GM06990 (cell line): Measurements from ENCODE around the gene ACRBP.

Experiments used
- DNase-seq: peaks from one replicate; pipeline ENCODE4 v3.0.0-alpha.2; 2011; ENCODE audit not compliant: insufficient read length; ENCODE audit errors: extremely low read depth
- H3K27me3 ChIP-seq: replicated peaks from 2 replicates; pipeline ENCODE4 v1.6.0; 2011; ENCODE audit warnings: low read length; ENCODE audit not compliant: control insufficient read depth, insufficient read depth
- H3K36me3 ChIP-seq: 2 replicates; pipeline ENCODE4 v1.5.1; 2011; ENCODE audit warnings: low read length; ENCODE audit not compliant: control insufficient read depth, insufficient read depth
- H3K4me3 ChIP-seq: replicated peaks from 2 replicates; pipeline ENCODE4 v1.5.1; 2011; ENCODE audit warnings: low read depth, mild to moderate bottlenecking, control low read depth, low read length
- CTCF ChIP-seq: IDR thresholded peaks from 2 replicates; pipeline ENCODE4 v1.5.1; 2011; ENCODE audit warnings: low read length, control low read depth, mild to moderate bottlenecking, inconsistent platforms; ENCODE audit not compliant: insufficient read depth, poor library complexity, severe bottlenecking

Gene ACRBP

GRCh38 chr12:6650832-6651231 is 3.6 kb upstream of the ACRBP start:
- DNase-seq = no peak
- Histone ChIP-seq H3K36me3 (peaks cover 16% of the 10 kb centered on the region), H3K4me3 (no peak overlapping the region), H3K27me3 (no peaks in the 10 kb centered on the region)
- no peak for TF ChIP-seq CTCF

GRCh38 chr12:6646276-6647082 is 753 bp downstream of the ACRBP start:
- H3K27me3 ChIP-seq = no peaks in the 10 kb centered on the region
- DNase-seq = no peak
- H3K36me3 ChIP-seq = peaks cover 7% of the 10 kb centered on the region
- H3K4me3 ChIP-seq = peak overlapping the region; percentile 54
- TF ChIP-seq CTCF = no peak

GRCh38 chr12:6644903-6645302 is 2.3 kb downstream of the ACRBP start:
- peaks cover 2% of the 10 kb centered on the region; the same call in 1 of the 2 replicates for H3K36me3 ChIP-seq
- DNase-seq = no peak
- no peak overlapping the region for H3K4me3 ChIP-seq
- H3K27me3 ChIP-seq = no peaks in the 10 kb centered on the region
- no peak for TF ChIP-seq CTCF

- peak; percentile 48 for DNase-seq
- Histone ChIP-seq H3K4me3 (peak overlapping the region; percentile 30), H3K36me3 (peaks cover 2% of the 10 kb centered on the region; the same call in 1 of the 2 replicates), H3K27me3 (no peaks in the 10 kb centered on the region)
- no peak for TF ChIP-seq CTCF
Observed at GRCh38 chr12:6644257-6644596, 3.0 kb downstream of the ACRBP start.

- TF ChIP-seq CTCF = no peak
- H3K27me3 ChIP-seq = no peaks in the 10 kb centered on the region
- DNase-seq = peak; percentile 26
- H3K36me3 ChIP-seq = peaks cover 2% of the 10 kb centered on the region; the same call in 1 of the 2 replicates
- H3K4me3 ChIP-seq = no peak overlapping the region
Observed at GRCh38 chr12:6643569-6644256, 3.5 kb downstream of the ACRBP start.
